GM12875 (cell line): ENCODE measurements around the gene TBCA.

Experiments used
- H3K4me3 ChIP-seq: one replicate; pipeline ENCODE4 v1.5.1; 2011; ENCODE audit warnings: low read depth, low read length, control low read depth
- CTCF ChIP-seq: IDR thresholded peaks from 2 replicates; pipeline ENCODE4 v1.5.1; 2011; ENCODE audit warnings: low read depth, mild to moderate bottlenecking, control low read depth, inconsistent platforms, low read length, moderate library complexity, borderline replicate concordance; ENCODE audit not compliant: insufficient read depth

TBCA gene

GRCh38 chr5:77696120-77696519, 80.0 kb downstream of the TBCA start:
- TF ChIP-seq CTCF = no peak
- no peak overlapping the region for H3K4me3 ChIP-seq

GRCh38 chr5:77693913-77694312, 82.2 kb downstream of the TBCA start:
- H3K4me3 ChIP-seq = no peak overlapping the region
- TF ChIP-seq CTCF = no peak

- TF ChIP-seq CTCF = no peak
- H3K4me3 ChIP-seq = no peak overlapping the region
Measured at GRCh38 chr5:77683171-77683732, 92.9 kb downstream of the TBCA start.

- H3K4me3 ChIP-seq = no peak overlapping the region
Measured at GRCh38 chr5:77670526-77670925, 105.6 kb downstream of the TBCA start.

GRCh38 chr5:77669677-77670076, 106.5 kb downstream of the TBCA start:
- no peak for TF ChIP-seq CTCF
- no peak overlapping the region for H3K4me3 ChIP-seq

More at GRCh38 chr5:77670526-77670925, 105.6 kb downstream of the TBCA start:
- no peak for TF ChIP-seq CTCF

- no peak for TF ChIP-seq CTCF
Measured at GRCh38 chr5:77663090-77663863, 112.9 kb downstream of the TBCA start.

GRCh38 chr5:77662635-77663034, 113.5 kb downstream of the TBCA start:
- H3K4me3 ChIP-seq = no peak overlapping the region
- TF ChIP-seq CTCF = no peak

More at GRCh38 chr5:77663090-77663863, 112.9 kb downstream of the TBCA start:
- H3K4me3 ChIP-seq = no peak overlapping the region
